Measurements from ENCODE around the gene SECISBP2L. TPM values are rescaled to one million over a fixed set of nuclear protein-coding genes. Genes with fewer than 3 reads are reported as not detected.

Gene SECISBP2L
- total and polyA plus RNA-seq, 7 donors, result 4.5 to 31.9 (median 22.0) TPM

DNA sequence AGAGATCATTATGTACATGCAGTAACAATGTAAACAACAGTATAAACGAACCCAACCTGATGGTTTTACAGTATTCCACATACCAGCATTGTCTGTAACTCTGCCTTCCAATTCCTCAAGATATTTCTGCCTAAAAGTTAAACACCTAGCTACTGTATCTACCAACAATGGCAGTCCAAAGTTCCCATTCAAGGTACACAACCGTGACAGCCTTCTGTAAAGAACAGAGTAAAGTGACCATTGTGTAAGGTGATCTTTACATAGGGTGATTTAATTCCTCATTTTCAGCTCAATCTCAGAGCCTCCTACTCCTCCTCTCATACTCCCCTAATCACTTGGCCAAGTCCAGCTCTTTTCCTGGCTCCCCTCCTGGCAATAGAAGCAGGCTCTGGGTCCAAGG lies 10.4 kb downstream of the SECISBP2L start:
- no peaks in the 10 kb centered on the region for H3K9me3 ChIP-seq
- no peaks in the 10 kb centered on the region for H3K27me3 ChIP-seq (ENCODE audit: insufficient read depth in 3 of 3, low read length in 2 of 3)
- H3K4me1 ChIP-seq, result peaks cover 18% of the 10 kb centered on the region
- WGBS, 3 donors, result 90 to 97% (median 97%) methylated on average over 2 of the region's 2 CpGs
- no peak for DNase-seq
- TF ChIP-seq, protein P1, sequence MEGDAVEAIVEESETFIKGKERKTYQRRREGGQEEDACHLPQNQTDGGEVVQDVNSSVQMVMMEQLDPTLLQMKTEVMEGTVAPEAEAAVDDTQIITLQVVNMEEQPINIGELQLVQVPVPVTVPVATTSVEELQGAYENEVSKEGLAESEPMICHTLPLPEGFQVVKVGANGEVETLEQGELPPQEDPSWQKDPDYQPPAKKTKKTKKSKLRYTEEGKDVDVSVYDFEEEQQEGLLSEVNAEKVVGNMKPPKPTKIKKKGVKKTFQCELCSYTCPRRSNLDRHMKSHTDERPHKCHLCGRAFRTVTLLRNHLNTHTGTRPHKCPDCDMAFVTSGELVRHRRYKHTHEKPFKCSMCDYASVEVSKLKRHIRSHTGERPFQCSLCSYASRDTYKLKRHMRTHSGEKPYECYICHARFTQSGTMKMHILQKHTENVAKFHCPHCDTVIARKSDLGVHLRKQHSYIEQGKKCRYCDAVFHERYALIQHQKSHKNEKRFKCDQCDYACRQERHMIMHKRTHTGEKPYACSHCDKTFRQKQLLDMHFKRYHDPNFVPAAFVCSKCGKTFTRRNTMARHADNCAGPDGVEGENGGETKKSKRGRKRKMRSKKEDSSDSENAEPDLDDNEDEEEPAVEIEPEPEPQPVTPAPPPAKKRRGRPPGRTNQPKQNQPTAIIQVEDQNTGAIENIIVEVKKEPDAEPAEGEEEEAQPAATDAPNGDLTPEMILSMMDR (IDR thresholded peaks at IDR 0.05), result no peak
- intact Hi-C loops (cut with DNase I), result no loop called here
- H3K4me3 ChIP-seq, result no peak overlapping the region
- ATAC-seq, result no peak
- H3K27ac ChIP-seq, result no peak overlapping the region
- peaks cover 0 to 36% of the 10 kb centered on the region in 2 donors for H3K36me3 ChIP-seq (ENCODE audit: insufficient read depth in 1 of 2, low read depth in 1 of 2)

DNA sequence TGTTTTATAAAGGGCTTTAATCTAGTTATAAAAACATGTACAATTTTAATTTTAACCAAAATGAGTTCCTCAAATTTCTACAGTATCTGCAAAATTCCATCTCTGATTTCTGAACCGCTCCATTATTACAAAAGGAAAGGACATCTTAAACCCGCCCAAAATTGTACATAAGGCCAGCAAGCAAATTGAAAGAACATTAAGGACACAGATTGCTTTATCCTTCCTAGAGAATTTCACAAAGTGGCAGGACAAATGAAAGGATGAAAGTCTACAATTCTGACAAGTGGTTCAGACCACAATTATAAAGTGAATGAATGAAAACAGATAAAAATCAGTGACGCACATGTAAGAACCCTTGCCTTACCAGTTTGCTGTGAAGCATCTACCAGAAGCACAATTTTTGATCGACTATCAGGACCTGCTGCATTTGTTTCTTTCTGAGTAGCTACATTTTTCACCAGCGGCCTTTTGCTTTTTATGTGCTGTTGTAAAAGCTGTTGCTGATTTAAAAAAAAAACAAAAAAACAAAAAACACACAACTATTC lies 13.6 kb downstream of the SECISBP2L start:
- intact Hi-C loops (cut with DNase I), result no loop called here
- TF ChIP-seq, protein P1 (IDR thresholded peaks at IDR 0.05), result no peak

GRCh38 chr15:49031804-49032203 lies 14.4 kb downstream of the SECISBP2L start:
- Histone ChIP-seq H3K4me1 (no peaks in the 10 kb centered on the region), H3K27ac (no peak overlapping the region), H3K4me3 (no peak overlapping the region), H3K27me3 (ENCODE audit: insufficient read depth in 3 of 3, low read length in 2 of 3) (no peaks in the 10 kb centered on the region), H3K9me3 (no peaks in the 10 kb centered on the region), H3K36me3 (ENCODE audit: insufficient read depth in 1 of 2, low read depth in 1 of 2) (peaks cover 0 to 70% of the 10 kb centered on the region in 2 donors)
- DNase-seq (no peak), ATAC-seq (no peak)
- intact Hi-C loops (cut with DNase I), result no loop called here
- TF ChIP-seq, protein P1 (IDR thresholded peaks at IDR 0.05), result no peak
- 92 to 97% (median 94%) methylated on average over 2 of the region's 2 CpGs for WGBS, 3 donors

More for the DNA sequence above, 13.6 kb downstream of the SECISBP2L start:
- Histone ChIP-seq H3K9me3 (no peaks in the 10 kb centered on the region), H3K27ac (no peak overlapping the region), H3K36me3 (ENCODE audit: insufficient read depth in 1 of 2, low read depth in 1 of 2) (peaks cover 0 to 62% of the 10 kb centered on the region in 2 donors), H3K4me1 (peaks cover 5% of the 10 kb centered on the region), H3K27me3 (ENCODE audit: insufficient read depth in 3 of 3, low read length in 2 of 3) (no peaks in the 10 kb centered on the region), H3K4me3 (no peak overlapping the region)
- WGBS, 3 donors, result 90 to 95% (median 95%) methylated on average over 5 of the region's 5 CpGs
- ATAC-seq (no peak), DNase-seq (no peak)

DNA sequence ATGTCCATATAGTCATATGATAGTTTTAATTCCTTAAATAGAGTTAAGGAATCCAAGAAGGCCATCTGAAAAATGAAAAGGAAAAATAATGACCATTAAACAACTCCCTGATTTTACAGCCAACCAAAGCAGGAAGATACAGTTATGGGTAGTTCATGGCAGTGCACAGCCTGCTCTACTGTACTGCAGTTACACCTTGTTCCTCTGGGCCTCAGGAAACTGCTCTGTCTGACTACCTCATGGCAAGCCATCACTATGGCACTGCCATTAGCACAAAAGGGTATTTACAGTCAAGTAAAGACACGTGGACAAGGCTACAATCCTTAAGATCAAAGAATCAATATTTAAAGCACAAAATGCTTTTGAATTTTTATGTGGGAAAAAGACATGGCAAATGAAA lies 19.5 kb downstream of the SECISBP2L start:
- peaks cover 0 to 89% of the 10 kb centered on the region in 2 donors for H3K36me3 ChIP-seq (ENCODE audit: insufficient read depth in 1 of 2, low read depth in 1 of 2)
- intact Hi-C loops (cut with DNase I), result loop anchor here in 1 of 2 donors (10.0 kb wide), 1 partner anchor 108 kb away; no protein-coding TSS in a partner anchor
- no peaks in the 10 kb centered on the region for H3K4me1 ChIP-seq
- TF ChIP-seq, protein P1 (IDR thresholded peaks at IDR 0.05), result no peak
- 84 to 86% (median 85%) methylated on average over 1 of the region's 1 CpG for WGBS, 3 donors
- H3K27me3 ChIP-seq (ENCODE audit: insufficient read depth in 3 of 3, low read length in 2 of 3), result no peaks in the 10 kb centered on the region
- H3K27ac ChIP-seq, result no peak overlapping the region
- H3K9me3 ChIP-seq, result no peaks in the 10 kb centered on the region
- H3K4me3 ChIP-seq, result no peak overlapping the region
- ATAC-seq (no peak), DNase-seq (no peak)

- H3K36me3 ChIP-seq (ENCODE audit: insufficient read depth in 1 of 2, low read depth in 1 of 2), result peaks cover 1 to 95% of the 10 kb centered on the region in 2 donors
- H3K27ac ChIP-seq, result no peak overlapping the region
- no peak for DNase-seq
- TF ChIP-seq, protein P1 (IDR thresholded peaks at IDR 0.05), result no peak
- no peaks in the 10 kb centered on the region for H3K9me3 ChIP-seq
- no peak overlapping the region for H3K4me3 ChIP-seq
- no peak for ATAC-seq
- intact Hi-C loops (cut with DNase I), result loop anchor here in 1 of 2 donors (10.0 kb wide), 1 partner anchor 110 kb away; no protein-coding TSS in a partner anchor
- 91 to 96% (median 95%) methylated on average over 1 of the region's 1 CpG for WGBS, 3 donors
- no peaks in the 10 kb centered on the region for H3K27me3 ChIP-seq (ENCODE audit: insufficient read depth in 3 of 3, low read length in 2 of 3)
- no peaks in the 10 kb centered on the region for H3K4me1 ChIP-seq
Observed at GRCh38 chr15:49024840-49025239, 21.4 kb downstream of the SECISBP2L start.

All from psoas muscle (tissue), 8 donors.